Measurements from ENCODE around the gene GRIK2. TPM values are rescaled to one million over a fixed set of nuclear protein-coding genes. Genes with fewer than 3 reads are reported as not detected.
"Not testable (repeated sequence)": the region's sequence is repeated elsewhere in the genome, so short reads cannot be mapped to it uniquely, and the experiment has no call there.

The GRIK2 gene
- total RNA-seq, 4 donors from 2014 or later, result 1.4 to 51.9 (median 9.6) TPM

GRCh38 chr6:102085257-102085656 lies 691.7 kb downstream of the GRIK2 start:
- TF ChIP-seq, protein P1, sequence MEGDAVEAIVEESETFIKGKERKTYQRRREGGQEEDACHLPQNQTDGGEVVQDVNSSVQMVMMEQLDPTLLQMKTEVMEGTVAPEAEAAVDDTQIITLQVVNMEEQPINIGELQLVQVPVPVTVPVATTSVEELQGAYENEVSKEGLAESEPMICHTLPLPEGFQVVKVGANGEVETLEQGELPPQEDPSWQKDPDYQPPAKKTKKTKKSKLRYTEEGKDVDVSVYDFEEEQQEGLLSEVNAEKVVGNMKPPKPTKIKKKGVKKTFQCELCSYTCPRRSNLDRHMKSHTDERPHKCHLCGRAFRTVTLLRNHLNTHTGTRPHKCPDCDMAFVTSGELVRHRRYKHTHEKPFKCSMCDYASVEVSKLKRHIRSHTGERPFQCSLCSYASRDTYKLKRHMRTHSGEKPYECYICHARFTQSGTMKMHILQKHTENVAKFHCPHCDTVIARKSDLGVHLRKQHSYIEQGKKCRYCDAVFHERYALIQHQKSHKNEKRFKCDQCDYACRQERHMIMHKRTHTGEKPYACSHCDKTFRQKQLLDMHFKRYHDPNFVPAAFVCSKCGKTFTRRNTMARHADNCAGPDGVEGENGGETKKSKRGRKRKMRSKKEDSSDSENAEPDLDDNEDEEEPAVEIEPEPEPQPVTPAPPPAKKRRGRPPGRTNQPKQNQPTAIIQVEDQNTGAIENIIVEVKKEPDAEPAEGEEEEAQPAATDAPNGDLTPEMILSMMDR (IDR thresholded peaks at IDR 0.05), result no peak
- TF ChIP-seq POLR2A (IDR thresholded peaks at IDR 0.05), result no peak
- Histone ChIP-seq H3K36me3 (no peaks in the 10 kb centered on the region), H3K4me1 (no peaks in the 10 kb centered on the region), H3K4me3 (replicated peaks in 1 of 3) (no peak overlapping the region), H3K27ac (no peak overlapping the region), H3K27me3 (no peaks in the 10 kb centered on the region), H3K9me3 (no peaks in the 10 kb centered on the region)
- intact Hi-C loops (cut with DNase I), result no loop called here
- no peak for DNase-seq
- WGBS, 2 donors, result 19 to 34% methylated on average over 2 of the region's 2 CpGs

DNA sequence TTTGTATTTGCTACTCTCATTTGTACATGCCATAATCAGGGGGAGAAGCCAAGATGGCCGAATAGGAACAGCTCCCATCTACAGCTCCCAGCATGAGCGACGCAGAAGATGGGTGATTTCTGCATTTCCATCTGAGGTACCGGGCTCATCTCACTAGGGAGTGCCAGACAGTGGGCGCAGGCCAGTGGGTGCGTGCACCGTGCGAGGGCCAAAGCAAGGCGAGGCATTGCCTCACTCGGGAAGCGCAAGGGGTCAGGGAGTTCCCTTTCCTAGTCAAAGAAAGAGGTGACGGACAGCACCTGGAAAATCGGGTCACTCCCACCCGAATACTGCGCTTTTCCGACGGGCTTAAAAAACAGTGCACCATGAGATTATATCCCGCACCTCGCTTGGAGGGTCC lies 694.7 kb downstream of the GRIK2 start:
- intact Hi-C loops (cut with DNase I); H3K9me3 ChIP-seq; H3K4me3 ChIP-seq (replicated peaks in 1 of 3); H3K4me1 ChIP-seq; DNase-seq; H3K36me3 ChIP-seq; H3K27ac ChIP-seq; H3K27me3 ChIP-seq: not testable (repeated sequence)
- 94 to 96% methylated on average over 19 of the region's 19 CpGs for WGBS, 2 donors

DNA sequence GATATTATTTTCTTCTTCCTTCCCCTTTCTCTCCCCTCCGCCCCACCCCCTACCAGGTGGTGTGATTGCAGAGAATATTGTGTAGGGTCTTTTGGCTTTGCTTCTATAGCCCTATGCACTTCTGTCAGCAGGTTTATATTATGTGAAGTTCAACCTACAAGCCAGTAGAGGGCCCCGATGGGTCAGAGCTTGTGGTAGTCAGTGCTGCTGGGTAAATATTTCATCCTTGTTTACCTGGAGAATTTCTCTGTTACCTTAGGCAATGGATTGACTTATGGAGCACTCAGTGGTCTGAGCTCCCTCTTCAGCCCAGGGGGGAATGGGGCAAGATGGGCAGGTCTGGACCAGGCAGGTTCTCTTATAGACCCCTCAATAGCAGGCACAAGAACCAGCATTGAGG lies 720.9 kb downstream of the GRIK2 start:
- Histone ChIP-seq H3K27me3 (no peaks in the 10 kb centered on the region), H3K36me3 (no peaks in the 10 kb centered on the region), H3K4me1 (no peaks in the 10 kb centered on the region), H3K4me3 (replicated peaks in 1 of 3) (no peak overlapping the region), H3K27ac (no peak overlapping the region), H3K9me3 (no peaks in the 10 kb centered on the region)
- intact Hi-C loops (cut with DNase I), result no loop called here
- WGBS, 2 donors, result 47 to 50% methylated on average over 2 of the region's 2 CpGs
- TF ChIP-seq, protein P1 (IDR thresholded peaks at IDR 0.05), result no peak
- TF ChIP-seq POLR2A (IDR thresholded peaks at IDR 0.05), result no peak
- DNase-seq, result no peak

- intact Hi-C loops (cut with DNase I), result no loop called here
- Histone ChIP-seq H3K4me1 (no peaks in the 10 kb centered on the region), H3K27me3 (no peaks in the 10 kb centered on the region)
Measured at GRCh38 chr6:102115911-102116310, 722.4 kb downstream of the GRIK2 start.

DNA sequence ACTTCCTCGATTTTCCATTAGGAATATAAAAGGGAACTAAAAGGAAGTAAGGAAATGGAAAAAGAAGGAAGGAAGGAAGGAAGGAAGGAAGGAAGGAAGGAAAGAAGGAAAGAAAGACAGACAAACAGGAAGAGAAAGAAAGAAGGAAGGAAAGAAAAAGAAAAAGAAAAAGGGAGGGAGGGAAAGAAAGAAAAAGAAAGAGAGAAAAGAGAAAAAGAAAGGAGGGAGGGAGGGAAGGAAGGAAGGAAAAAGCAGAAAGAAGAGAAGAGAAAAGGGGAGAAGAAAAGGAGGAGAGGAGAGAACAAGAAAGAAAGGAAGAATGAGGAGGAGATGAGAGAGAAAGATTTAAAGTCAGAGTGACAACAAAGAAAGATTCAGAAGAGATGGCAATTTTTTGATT lies 724.5 kb downstream of the GRIK2 start:
- no peaks in the 10 kb centered on the region for H3K27me3 ChIP-seq
- no peaks in the 10 kb centered on the region for H3K4me1 ChIP-seq
- H3K27ac ChIP-seq, result no peak overlapping the region
- intact Hi-C loops (cut with DNase I), result no loop called here
- DNase-seq, result no peak
- no peaks in the 10 kb centered on the region for H3K9me3 ChIP-seq
- TF ChIP-seq, protein P1 (IDR thresholded peaks at IDR 0.05), result no peak
- no peak for TF ChIP-seq POLR2A (IDR thresholded peaks at IDR 0.05)
- H3K4me3 ChIP-seq (replicated peaks in 1 of 3), result no peak overlapping the region
- WGBS, 2 donors, result 89 to 93% methylated on average over 1 of the region's 1 CpG
- no peaks in the 10 kb centered on the region for H3K36me3 ChIP-seq

More at GRCh38 chr6:102115911-102116310, 722.4 kb downstream of the GRIK2 start:
- no peak for DNase-seq
- Histone ChIP-seq H3K27ac (no peak overlapping the region), H3K9me3 (no peaks in the 10 kb centered on the region), H3K36me3 (no peaks in the 10 kb centered on the region), H3K4me3 (replicated peaks in 1 of 3) (no peak overlapping the region)
- no peak for TF ChIP-seq POLR2A (IDR thresholded peaks at IDR 0.05)
- TF ChIP-seq, protein P1 (IDR thresholded peaks at IDR 0.05), result no peak
- 61 to 68% methylated on average over 1 of the region's 1 CpG for WGBS, 2 donors

Data from thyroid gland (tissue), 4 donors.